Endothelial cell of umbilical vein (primary cell): Measurements from ENCODE around the gene NT5M. TPM values are rescaled to one million over a fixed set of nuclear protein-coding genes. Genes with fewer than 3 reads are reported as not detected.

ENCODE experiments used
- BruUV-seq: library from RNA; stranded (reverse); fragments of 400-500 nt; replicated peaks from 2 replicates; lab custom pipeline; 2021; lab: Mats Ljungman, UMichigan
- CTCF ChIA-PET: fragments of 300-600, 350-600 bp; sonication (Branson Sonifier 250); formaldehyde crosslinking; loops from one replicate; lab custom pipeline; 2021; ENCODE audit warnings: antibody characterized with exemption, inconsistent platforms; lab: Charles Lee
- POLR2A ChIA-PET: fragments of 300-600, 350-600 bp; sonication (Branson Sonifier 250); formaldehyde crosslinking; loops from one replicate; lab custom pipeline; 2021; ENCODE audit warnings: antibody characterized with exemption, inconsistent platforms; lab: Charles Lee
- DNase-seq: peaks from one replicate; pipeline ENCODE4 v3.0.0-alpha.2; 2011; ENCODE audit warnings: low read depth, low spot score
- FAIRE-seq: peaks from 2 replicates; lab custom pipeline; 2011; peaks lifted over from hg19 to GRCh38; lab: Jason Lieb, UNC
- H2AFZ ChIP-seq: 2 replicates; pipeline ENCODE4 v1.6.0; 2012; ENCODE audit warnings: low read depth, low read length, control low read depth, inconsistent platforms
- H3K27ac ChIP-seq: 2 replicates; pipeline ENCODE4 v1.5.1; 2011; ENCODE audit warnings: low read depth, mild to moderate bottlenecking, control low read depth, low read length, moderate library complexity; ENCODE audit not compliant: insufficient read depth
- H3K27me3 ChIP-seq, 2 experiments: 2 replicates each; pipeline versions ENCODE4 v1.6.0 to v1.6.1; 2011; ENCODE audit warnings: low read length in 2 of 2, mixed read lengths in 1 of 2; ENCODE audit not compliant: control insufficient read depth in 2 of 2, insufficient read depth in 2 of 2
- H3K36me3 ChIP-seq, 2 experiments: 2 replicates in 1 of 2; 3 replicates in 1 of 2; pipeline ENCODE4 v1.5.1; 2011; ENCODE audit warnings: low read length in 2 of 2, mild to moderate bottlenecking in 1 of 2, moderate library complexity in 1 of 2; ENCODE audit not compliant: control insufficient read depth in 2 of 2, insufficient read depth in 2 of 2; ENCODE audit errors: extremely low read depth in 1 of 2
- H3K4me1 ChIP-seq: 3 replicates; pipeline ENCODE4 v1.5.1; 2011; ENCODE audit warnings: mild to moderate bottlenecking, low read length; ENCODE audit not compliant: control insufficient read depth, insufficient read depth; ENCODE audit errors: extremely low read depth
- H3K4me2 ChIP-seq: 2 replicates; pipeline ENCODE4 v1.6.1; 2011; ENCODE audit warnings: low read length, control low read depth, mixed read lengths; ENCODE audit not compliant: insufficient read depth
- H3K4me3 ChIP-seq, 3 experiments: fragments of 200-600 bp in 1 of 3; sonication (generic), shearing (Covaris generic) in 1 of 3; replicated peaks in 1 of 3; 2 replicates each; pipeline ENCODE4 v1.5.1; 2011 to 2016; ENCODE audit warnings: control low read depth in 3 of 3, low read length in 3 of 3, mild to moderate bottlenecking in 2 of 3, inconsistent platforms in 1 of 3, low read depth in 1 of 3, moderate library complexity in 1 of 3; ENCODE audit not compliant: insufficient read depth in 1 of 3
- H3K79me2 ChIP-seq: 2 replicates; pipeline ENCODE4 v1.6.0; 2012; ENCODE audit warnings: low read length, inconsistent platforms; ENCODE audit not compliant: control insufficient read depth, insufficient read depth
- H3K9ac ChIP-seq: replicated peaks from 2 replicates; pipeline ENCODE3; 2011; ENCODE audit warnings: low read length, control low read depth; ENCODE audit not compliant: insufficient read depth; ENCODE audit errors: extremely low read depth
- H3K9me1 ChIP-seq: replicated peaks from 3 replicates; pipeline ENCODE4 v1.6.0; 2011; ENCODE audit warnings: mild to moderate bottlenecking, low read length; ENCODE audit not compliant: control insufficient read depth, insufficient read depth; ENCODE audit errors: extremely low read depth
- H3K9me3 ChIP-seq: replicated peaks from 2 replicates; pipeline ENCODE4 v1.5.1; 2012; ENCODE audit warnings: low read length, inconsistent platforms; ENCODE audit not compliant: control insufficient read depth, insufficient read depth
- H4K20me1 ChIP-seq: replicated peaks from 2 replicates; pipeline ENCODE3; 2011; ENCODE audit warnings: mild to moderate bottlenecking, low read length; ENCODE audit not compliant: control insufficient read depth, insufficient read depth; ENCODE audit errors: extremely low read depth
- CTCF ChIP-seq, 2 donors: IDR thresholded peaks; 1 replicate in 1 of 2; 2 replicates in 1 of 2; pipeline ENCODE4 v1.5.1; 2011; ENCODE audit warnings: low read length in 2 of 2, mild to moderate bottlenecking in 2 of 2, moderate library complexity in 2 of 2, control low read depth in 1 of 2, inconsistent platforms in 1 of 2, low read depth in 1 of 2; ENCODE audit not compliant: insufficient read depth in 1 of 2; ENCODE audit errors: extremely low read depth in 1 of 2
- EZH2 ChIP-seq: IDR thresholded peaks from 2 replicates; pipeline ENCODE4 v1.6.1; 2012; ENCODE audit warnings: borderline replicate concordance, low read depth, mild to moderate bottlenecking, moderate library complexity, low read length, inconsistent platforms; ENCODE audit not compliant: severe bottlenecking
- FOS ChIP-seq: IDR thresholded peaks from 2 replicates; pipeline ENCODE4 v1.6.1; 2011; ENCODE audit warnings: mild to moderate bottlenecking, low read length, moderate library complexity, borderline replicate concordance; ENCODE audit not compliant: insufficient read depth
- MYC ChIP-seq: IDR thresholded peaks from one replicate; pipeline ENCODE4 v1.6.1; 2011; ENCODE audit warnings: mild to moderate bottlenecking, low read depth, low read length
- POLR2A ChIP-seq: IDR thresholded peaks from 2 replicates; pipeline ENCODE4 v1.6.1; 2012; ENCODE audit warnings: low read depth, mild to moderate bottlenecking, control low read depth, low read length
- POLR2AphosphoS5 ChIP-seq: IDR thresholded peaks from 2 replicates; pipeline ENCODE4 v1.6.1; 2012; ENCODE audit warnings: low read depth, mild to moderate bottlenecking, control low read depth, low read length, moderate library complexity; ENCODE audit not compliant: insufficient read depth
- dilution Hi-C: fragments of 300-500 bp; cut with MboI; formaldehyde crosslinking; loops from one replicate; pipeline ENCODE4 v1.15.0; 2019; ENCODE audit warnings: low sequenced_read_pairs; ENCODE audit not compliant: extremely low pct_ligation_motif_present
- intact Hi-C: fragments of 100-400 bp; cut with micrococcal nuclease; formaldehyde crosslinking; loops from one replicate; pipeline ENCODE4 v1.10.0; 2022
- polyA plus RNA-seq, 4 experiments: library from polyadenylated mRNA; depleted of rRNA in 3 of 4; stranded (reverse) in 3 of 4; unstranded in 1 of 4; fragments of >200 nt; gene quantifications; 2 replicates each; pipeline versions ENCODE4 v1.2.1 to v1.2.3, GENCODE V29; 2011 to 2012; ENCODE audit warnings: missing spikeins in 1 of 4
- total RNA-seq: library from RNA; stranded (reverse); gene quantifications from 2 replicates; pipeline ENCODE4 v1.2.3, GENCODE V29; 2021
- TF ChIP-seq, protein P1 (sequence below): IDR thresholded peaks from 2 replicates; pipeline ENCODE4 v1.6.1; 2011; ENCODE audit not compliant: insufficient read depth, insufficient read length

The NT5M gene
- total and polyA plus RNA-seq, 2 donors (not counting 3 experiments of a cell fraction or from before 2014, with no cell fraction given), result 0.91 to 3.0 TPM

- H3K36me3 ChIP-seq, result peaks cover 9 to 26% of the 10 kb centered on the region in 2 experiments
- H3K79me2 ChIP-seq, result peaks cover 6% of the 10 kb centered on the region
- no peak for FAIRE-seq
- BruUV-seq, result no TSS peak
- dilution Hi-C loops, result no loop called here
- H2AFZ ChIP-seq, result no peak overlapping the region
- no peaks in the 10 kb centered on the region for H3K27me3 ChIP-seq
- no peaks in the 10 kb centered on the region for H3K4me1 ChIP-seq
- peak; percentile 9 for DNase-seq
- no peaks in the 10 kb centered on the region for H4K20me1 ChIP-seq
- no peak overlapping the region for H3K27ac ChIP-seq
- H3K9ac ChIP-seq, result no peak overlapping the region
- ChIA-PET CTCF (interaction anchor here (1.0 to 3.0 kb wide), 5 partner anchors 8 to 128 kb away, joined by 3 to 11 read pairs (median 4); partner anchors contain the start of gene COPS3), POLR2A (interaction anchor here (0.7 kb wide), 1 partner anchor 11 kb away, joined by 4 read pairs; no protein-coding TSS in a partner anchor)
- H3K9me1 ChIP-seq, result no peaks in the 10 kb centered on the region
- intact Hi-C loops, result no loop called here
- TF ChIP-seq, protein P1, sequence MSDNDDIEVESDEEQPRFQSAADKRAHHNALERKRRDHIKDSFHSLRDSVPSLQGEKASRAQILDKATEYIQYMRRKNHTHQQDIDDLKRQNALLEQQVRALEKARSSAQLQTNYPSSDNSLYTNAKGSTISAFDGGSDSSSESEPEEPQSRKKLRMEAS, result no peak
- no peak for TF ChIP-seq MYC
- TF ChIP-seq EZH2, result no peak
- peak; percentile 14 to 39 for TF ChIP-seq CTCF (IDR thresholded peaks at IDR 0.05; ENCODE audit: extremely low read depth in 1 of 2, insufficient read depth in 1 of 2, low read depth in 1 of 2, low read length in 2 of 2)
- no peak for TF ChIP-seq POLR2AphosphoS5
- no peak for TF ChIP-seq POLR2A
- no peak for TF ChIP-seq FOS
- H3K4me3 ChIP-seq, result no peak overlapping the region
- H3K9me3 ChIP-seq, result no peaks in the 10 kb centered on the region
- H3K4me2 ChIP-seq, result no peak overlapping the region
Measured at GRCh38 chr17:17269926-17270773, 33.0 kb upstream of the NT5M start.
